Glutamatergic neuron (in vitro differentiated cells): ENCODE measurements around the gene RAD21L1. TPM values are rescaled to one million over a fixed set of nuclear protein-coding genes. Genes with fewer than 3 reads are reported as not detected.

ENCODE experiments used
- DNase-seq: peaks from one replicate; pipeline ENCODE4 v3.0.0; 2022
- H3K27ac Mint-ChIP-seq: one replicate; pipeline ENCODE4 v1.8.0; 2020; ENCODE audit warnings: mild to moderate bottlenecking, mixed read lengths, inconsistent platforms; ENCODE audit not compliant: unreplicated experiment
- H3K27me3 Mint-ChIP-seq: one replicate; pipeline ENCODE4 v1.8.0; 2020; ENCODE audit warnings: mild to moderate bottlenecking, moderate library complexity, mixed read lengths, inconsistent platforms; ENCODE audit not compliant: unreplicated experiment
- H3K36me3 Mint-ChIP-seq: one replicate; pipeline ENCODE4 v1.8.0; 2020; ENCODE audit warnings: mild to moderate bottlenecking, mixed read lengths, inconsistent platforms; ENCODE audit not compliant: unreplicated experiment
- H3K4me1 Mint-ChIP-seq: one replicate; pipeline ENCODE4 v1.8.0; 2020; ENCODE audit warnings: mild to moderate bottlenecking, low read depth, mixed read lengths, inconsistent platforms; ENCODE audit not compliant: unreplicated experiment
- H3K4me3 Mint-ChIP-seq: one replicate; pipeline ENCODE4 v1.8.0; 2020; ENCODE audit warnings: mild to moderate bottlenecking, mixed read lengths, inconsistent platforms; ENCODE audit not compliant: unreplicated experiment
- H3K9me3 Mint-ChIP-seq: one replicate; pipeline ENCODE4 v1.8.0; 2020; ENCODE audit warnings: mild to moderate bottlenecking, moderate library complexity, mixed read lengths, inconsistent platforms; ENCODE audit not compliant: unreplicated experiment
- CTCF ChIP-seq: fragments of 200-600 bp; sonication (generic); IDR thresholded peaks from one replicate; pipeline ENCODE4 v1.5.0; 2021; ENCODE audit not compliant: partially characterized antibody, unreplicated experiment
- total RNA-seq: library from RNA; stranded (reverse); fragmentation: NEBNext Ultra II Directional; extraction: Animal tissue kit (Norgen Biotek cat#: 25700); gene quantifications from one replicate; pipeline ENCODE4 v1.2.1, GENCODE V29; 2021; ENCODE audit not compliant: unreplicated experiment

Gene RAD21L1
- total RNA-seq, 1 donor from 2014 or later = not detected

GRCh38 chr20:1198751-1199150 lies 27.1 kb upstream of the RAD21L1 start:
- Mint-ChIP-seq H3K4me3 (no peak overlapping the region), H3K36me3 (peaks cover 5% of the 10 kb centered on the region), H3K27me3 (peaks cover 5% of the 10 kb centered on the region), H3K27ac (no peak overlapping the region), H3K4me1 (peaks cover 5% of the 10 kb centered on the region), H3K9me3 (no peaks in the 10 kb centered on the region)
- DNase-seq = no peak
- no peak for TF ChIP-seq CTCF

GRCh38 chr20:1199212-1199873 lies 26.5 kb upstream of the RAD21L1 start:
- Mint-ChIP-seq H3K4me1 (peaks cover 8% of the 10 kb centered on the region), H3K9me3 (no peaks in the 10 kb centered on the region), H3K27me3 (peaks cover 5% of the 10 kb centered on the region), H3K4me3 (no peak overlapping the region), H3K27ac (no peak overlapping the region), H3K36me3 (peaks cover 5% of the 10 kb centered on the region)
- no peak for DNase-seq
- TF ChIP-seq CTCF = no peak

GRCh38 chr20:1199964-1200363 lies 25.9 kb upstream of the RAD21L1 start:
- no peaks in the 10 kb centered on the region for H3K9me3 Mint-ChIP-seq
- no peak for DNase-seq
- no peak overlapping the region for H3K27ac Mint-ChIP-seq
- TF ChIP-seq CTCF = no peak
- peaks cover 5% of the 10 kb centered on the region for H3K27me3 Mint-ChIP-seq
- H3K4me1 Mint-ChIP-seq = peaks cover 8% of the 10 kb centered on the region
- H3K4me3 Mint-ChIP-seq = no peak overlapping the region
- peaks cover 5% of the 10 kb centered on the region for H3K36me3 Mint-ChIP-seq

- no peaks in the 10 kb centered on the region for H3K9me3 Mint-ChIP-seq
- no peak within 1 kb of the TSS for H3K4me3 Mint-ChIP-seq
- H3K36me3 Mint-ChIP-seq = no peaks in the 10 kb centered on the region
- H3K4me1 Mint-ChIP-seq = peaks cover 10% of the 10 kb centered on the region
- TF ChIP-seq CTCF = no peak
- no peak for DNase-seq
- H3K27me3 Mint-ChIP-seq = peaks cover 5% of the 10 kb centered on the region
- H3K27ac Mint-ChIP-seq = no peak within 1 kb of the TSS
Measured at GRCh38 chr20:1202762-1203504, 22.9 kb upstream of the RAD21L1 start, which contains the start of gene C20orf202. Gene C20orf202, plus strand, starts transcription at chr20:1203454. Its CDS starts 132 bp downstream, at chr20:1203586.

- peaks cover 10% of the 10 kb centered on the region for H3K4me1 Mint-ChIP-seq
- no peak overlapping the region for H3K4me3 Mint-ChIP-seq
- no peak overlapping the region for H3K27ac Mint-ChIP-seq
- no peak for DNase-seq
- H3K36me3 Mint-ChIP-seq = no peaks in the 10 kb centered on the region
- H3K27me3 Mint-ChIP-seq = peaks cover 3% of the 10 kb centered on the region
- TF ChIP-seq CTCF = no peak
- no peaks in the 10 kb centered on the region for H3K9me3 Mint-ChIP-seq
Measured at GRCh38 chr20:1203630-1204029, 22.2 kb upstream of the RAD21L1 start.
